ENCODE data around the gene UBC.
"Not testable (repeated sequence)": the region's sequence is repeated elsewhere in the genome, so short reads cannot be mapped to it uniquely, and the experiment has no call there.

UBC gene

GRCh38 chr12:124913474-124914391, 717 bp downstream of the UBC start:
- peak; percentile 92 for DNase-seq

- not testable (repeated sequence) for DNase-seq
These were observed 1.7 kb downstream of the UBC start for GRCh38 chr12:124912529-124913287.

DNA sequence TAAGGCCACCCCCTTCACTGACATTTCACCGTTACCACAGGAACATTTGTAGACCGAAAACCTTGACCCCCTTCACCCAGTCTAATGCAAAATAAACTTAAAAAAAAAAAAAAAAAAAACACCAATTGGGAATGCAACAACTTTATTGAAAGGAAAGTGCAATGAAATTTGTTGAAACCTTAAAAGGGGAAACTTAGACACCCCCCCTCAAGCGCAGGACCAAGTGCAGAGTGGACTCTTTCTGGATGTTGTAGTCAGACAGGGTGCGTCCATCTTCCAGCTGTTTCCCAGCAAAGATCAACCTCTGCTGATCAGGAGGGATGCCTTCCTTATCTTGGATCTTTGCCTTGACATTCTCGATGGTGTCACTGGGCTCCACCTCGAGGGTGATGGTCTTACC, 2.9 kb downstream of the UBC start:
- not testable (repeated sequence) for DNase-seq

- no peak for DNase-seq
These were observed 3.6 kb downstream of the UBC start for GRCh38 chr12:124910561-124911478.

DNA sequence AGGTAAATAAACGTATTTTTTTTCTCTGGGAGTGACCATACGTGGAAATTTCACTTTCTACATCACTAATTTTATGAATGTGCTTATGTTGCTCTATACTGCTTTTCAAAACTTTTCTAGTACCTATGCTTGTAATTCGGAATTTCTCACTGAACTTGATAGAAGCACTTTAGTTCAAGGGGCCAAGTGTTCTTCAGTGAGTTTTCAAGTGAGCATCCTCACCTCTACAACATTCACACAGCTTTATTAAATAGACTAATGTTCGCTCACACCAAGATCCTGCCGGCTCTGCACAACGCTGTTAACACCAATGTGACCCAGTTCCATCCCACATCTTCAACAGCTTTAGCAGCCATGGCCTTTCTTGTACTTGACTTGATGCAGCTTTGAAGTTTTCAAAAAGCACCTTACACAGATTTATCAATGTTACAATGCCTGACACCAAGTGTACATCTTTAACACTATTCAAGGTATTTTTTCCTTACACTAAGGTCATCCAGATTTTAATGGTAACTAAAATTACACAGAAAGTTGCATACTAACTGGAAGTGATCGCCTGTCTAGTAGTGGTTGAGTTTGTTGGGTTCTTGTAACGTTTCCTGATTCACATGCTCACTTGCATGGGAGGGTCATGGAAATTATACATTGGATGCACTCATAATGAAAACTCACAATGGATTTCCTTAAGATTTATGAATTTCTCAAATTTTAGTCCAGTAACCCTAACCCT, 4.5 kb downstream of the UBC start:
- DNase-seq: no peak

DNA sequence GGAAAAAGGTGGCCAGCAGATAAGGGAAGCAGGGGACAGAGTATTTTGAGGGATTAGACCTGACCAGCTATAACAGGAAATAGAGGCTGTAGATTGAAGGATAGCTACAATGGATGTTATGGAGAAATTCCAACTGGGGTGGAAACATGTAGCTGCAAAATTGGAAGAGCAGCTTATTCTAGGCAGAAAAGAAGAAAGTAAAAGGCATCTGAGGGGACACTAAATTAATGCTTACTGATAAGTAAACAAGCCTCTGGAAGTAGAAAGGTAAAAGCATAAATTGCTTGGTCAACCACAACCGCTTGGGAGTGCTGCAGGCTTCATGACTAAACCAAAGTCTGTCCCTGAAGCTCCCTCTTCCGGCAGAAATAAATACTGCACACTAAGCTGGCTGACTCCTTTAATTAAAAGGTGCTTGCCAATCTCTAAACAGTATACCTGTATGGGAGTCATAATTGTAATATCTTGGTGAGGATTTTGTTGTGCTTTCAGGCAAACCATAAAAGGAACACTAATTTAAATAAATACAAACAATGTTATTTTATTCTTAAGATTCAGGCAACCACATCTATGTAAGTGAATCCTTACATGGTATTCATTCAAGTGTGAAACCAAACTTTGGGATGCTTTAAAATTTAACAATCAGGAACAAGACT, 7.7 kb downstream of the UBC start:
- peak; percentile 79 for DNase-seq

- DNase-seq: no peak
These were observed 9.9 kb downstream of the UBC start for GRCh38 chr12:124904306-124905098.

GRCh38 chr12:124902916-124903315, 11.5 kb downstream of the UBC start:
- DNase-seq: no peak

DNA sequence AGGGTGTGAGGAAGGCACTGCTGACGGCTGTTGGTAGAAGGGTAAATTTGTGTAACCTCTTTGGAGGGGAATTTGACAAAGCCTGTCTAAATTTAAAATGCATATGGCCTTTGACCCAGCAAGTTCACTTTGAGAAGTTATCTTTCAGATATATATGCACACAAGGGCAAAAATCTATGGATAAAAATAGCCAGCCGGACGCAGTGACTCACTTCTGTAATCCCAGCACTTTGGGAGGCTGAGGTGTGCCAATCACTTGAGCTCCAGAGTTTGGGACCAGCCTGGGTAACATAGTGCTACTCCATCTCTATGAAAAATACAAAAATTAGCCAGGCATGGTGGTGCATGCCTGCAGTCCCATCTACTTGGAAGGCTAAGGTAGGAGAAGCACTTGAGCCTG, 13.4 kb downstream of the UBC start:
- DNase-seq: no peak

DNA sequence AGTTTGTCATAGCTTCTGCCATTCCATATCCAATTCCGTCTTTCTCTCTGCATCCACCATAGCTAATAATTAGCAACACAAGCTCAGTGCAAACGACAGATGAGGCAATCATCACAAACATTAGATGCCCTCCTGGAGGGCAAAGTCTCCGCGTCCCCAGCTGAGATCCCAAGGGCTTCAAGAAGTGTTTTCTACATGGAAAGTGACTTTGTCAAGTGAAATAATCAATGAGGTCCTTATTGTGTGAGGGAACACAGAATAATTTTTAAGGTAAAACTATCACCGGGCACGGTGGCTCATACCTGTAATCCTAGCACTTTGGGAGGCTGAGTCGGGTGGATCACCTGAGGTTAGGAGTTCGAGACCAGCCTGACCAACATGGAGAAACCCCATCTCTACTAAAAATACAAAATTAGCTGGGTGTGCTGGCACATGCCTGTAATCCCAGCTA, 14.1 kb downstream of the UBC start:
- DNase-seq: not testable (repeated sequence)

DNA sequence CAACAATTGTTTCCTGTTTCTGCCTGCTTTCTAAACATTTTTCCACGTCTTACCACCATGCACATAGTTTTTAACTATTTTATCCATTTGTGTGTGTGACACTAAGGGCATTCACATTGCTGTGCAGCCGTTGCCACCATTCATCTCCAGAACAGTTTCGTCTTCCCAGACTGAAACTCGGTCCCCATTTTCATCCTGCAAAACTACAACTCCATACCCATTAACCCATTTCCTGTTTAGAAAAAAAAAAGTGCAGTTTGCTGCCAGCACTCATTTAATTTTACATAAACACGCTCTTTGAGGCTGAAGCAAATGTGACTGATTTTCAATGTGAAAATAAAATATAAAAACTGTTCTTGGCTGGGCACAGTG, 15.5 kb downstream of the UBC start:
- DNase-seq: no peak

GRCh38 chr12:124898200-124898922, 16.1 kb downstream of the UBC start:
- peak; percentile 66 for DNase-seq

DNA sequence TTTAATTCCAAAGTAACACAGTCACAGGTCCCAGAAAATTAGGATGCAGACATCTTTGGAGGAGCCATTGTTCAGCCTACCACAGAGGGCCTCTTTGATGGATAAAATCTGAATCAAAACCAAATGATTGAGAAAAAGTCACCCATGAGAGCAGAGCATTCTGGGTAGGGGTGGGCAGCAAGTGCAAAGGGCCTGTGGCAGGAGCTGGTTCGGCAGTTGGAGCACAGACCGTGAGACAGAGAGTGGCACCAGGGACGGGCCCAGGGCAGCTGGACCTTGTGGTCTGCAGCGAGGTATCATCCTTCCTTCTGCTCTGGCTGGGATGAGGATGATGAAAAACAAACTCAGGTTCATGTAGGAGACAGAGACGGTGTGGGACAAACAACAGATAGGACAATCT, 18.0 kb downstream of the UBC start:
- no peak for DNase-seq

GRCh38 chr12:124893792-124894516, 20.5 kb downstream of the UBC start:
- no peak for DNase-seq

- DNase-seq: no peak
These were observed 26.2 kb downstream of the UBC start for GRCh38 chr12:124888260-124888659.

DNA sequence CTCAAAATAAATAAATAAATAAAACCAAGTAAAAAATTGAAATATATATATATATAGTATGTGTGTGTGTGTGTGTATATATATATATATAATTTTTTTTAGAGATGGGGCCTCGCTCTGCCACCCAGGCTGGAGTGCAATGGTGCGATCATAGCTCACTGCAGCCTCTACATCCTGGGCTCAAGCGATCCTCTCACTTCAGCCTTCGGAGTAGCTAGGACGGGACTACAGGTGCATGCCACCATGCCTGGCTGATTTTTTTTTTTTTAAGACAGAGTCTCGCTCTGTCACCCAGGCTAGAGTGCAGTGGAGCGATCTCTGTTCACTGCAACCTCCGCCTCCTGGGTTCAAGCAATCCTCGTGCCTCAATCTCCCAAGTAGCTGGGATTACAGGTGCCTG, 26.7 kb downstream of the UBC start:
- not testable (repeated sequence) for DNase-seq

DNA sequence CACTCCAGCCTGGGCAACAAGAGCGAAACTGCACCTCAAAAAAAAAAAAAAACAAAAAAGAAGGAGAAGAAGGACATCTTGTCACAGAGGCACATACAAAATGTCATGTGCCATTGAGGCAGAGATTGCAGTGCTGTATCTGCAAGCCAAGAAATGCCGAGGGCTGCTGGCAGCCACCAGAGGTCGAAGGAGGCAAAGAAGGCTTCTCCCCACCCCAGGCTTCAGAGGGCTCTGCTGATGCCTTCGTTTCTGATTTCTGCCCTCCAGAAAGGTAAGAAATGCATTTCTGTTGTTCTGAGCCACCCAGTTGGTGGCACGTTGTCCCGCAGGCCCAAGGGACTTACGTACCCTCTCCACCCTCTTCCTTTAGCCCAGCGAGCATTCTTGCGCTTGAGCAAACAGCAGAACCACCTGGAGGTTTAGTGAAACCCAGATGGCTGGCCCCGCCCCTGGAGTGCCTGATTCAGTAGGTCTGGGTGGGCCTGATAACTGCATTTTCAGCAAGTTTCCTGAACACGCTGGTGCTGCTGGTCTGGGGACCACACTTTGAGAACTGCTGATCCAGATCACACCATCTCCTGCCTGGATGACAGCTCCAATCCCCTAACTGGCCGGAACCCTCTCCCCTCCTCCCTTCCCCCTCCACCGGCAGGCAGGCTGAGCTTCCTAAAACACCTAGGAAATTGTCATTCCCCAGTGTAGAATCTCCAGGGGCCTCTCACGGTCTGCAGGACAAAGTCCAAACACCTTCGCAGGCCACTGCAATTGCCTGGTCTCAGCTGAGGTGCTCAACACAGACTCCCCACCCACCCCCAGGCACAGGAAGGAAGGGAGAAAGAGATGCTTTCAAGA, 29.6 kb downstream of the UBC start:
- no peak for DNase-seq
